HG02852 (cell line): Measurements from ENCODE around the gene NF1.

ENCODE experiments used
- ATAC-seq: cut with Tn5 transposase; IDR thresholded peaks from one replicate; pipeline ENCODE4 v1.9.1; 2021; ENCODE audit warnings: mild to moderate bottlenecking, moderate library complexity; ENCODE audit not compliant: unreplicated experiment

NF1 gene

GRCh38 chr17:31418773-31419350 lies 324.1 kb downstream of the NF1 start:
- ATAC-seq: no peak

DNA sequence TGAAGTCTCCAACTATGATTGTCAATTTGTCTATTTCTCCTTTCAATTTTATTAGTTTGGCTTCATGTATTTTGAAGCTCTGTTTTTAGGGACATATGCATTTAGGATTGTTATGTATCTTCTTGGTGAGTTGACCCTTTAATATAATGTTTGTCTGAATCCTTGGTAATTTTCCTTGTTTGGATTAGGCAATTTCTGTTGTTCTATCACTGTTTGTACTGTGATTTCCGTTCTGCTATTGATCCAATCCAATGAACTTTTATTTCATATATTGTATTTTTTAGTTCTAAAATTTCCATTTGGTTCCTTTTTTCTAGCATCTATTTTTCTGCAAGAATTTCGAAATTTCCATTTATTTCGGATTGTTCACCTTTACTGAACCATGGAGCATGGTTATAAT lies 327.7 kb downstream of the NF1 start:
- ATAC-seq: no peak

GRCh38 chr17:31424944-31425281 lies 330.1 kb downstream of the NF1 start:
- no peak for ATAC-seq

GRCh38 chr17:31425282-31426040 lies 330.7 kb downstream of the NF1 start:
- ATAC-seq: no peak
